Measurements from ENCODE around the gene P3H4.

Gene P3H4

GRCh38 chr17:41769985-41770384 lies 41.8 kb downstream of the P3H4 start:
- ATAC-seq (replicated peaks; ENCODE audit: extremely low read depth, poor library complexity, severe bottlenecking) (no peak), DNase-seq (ENCODE audit: low spot score in 2 of 2) (no peak)
- H3K4me3 Mint-ChIP-seq: no peak overlapping the region
- no peaks in the 10 kb centered on the region for H3K9me3 Mint-ChIP-seq
- no peaks in the 10 kb centered on the region for H3K4me1 Mint-ChIP-seq
- H3K27me3 Mint-ChIP-seq: no peaks in the 10 kb centered on the region
- no peak overlapping the region for H3K27ac Mint-ChIP-seq (ENCODE audit: low read depth)
- H3K36me3 Mint-ChIP-seq (ENCODE audit: insufficient read depth): peaks cover 6% of the 10 kb centered on the region

- H3K36me3 Mint-ChIP-seq (ENCODE audit: insufficient read depth): peaks cover 6% of the 10 kb centered on the region
- H3K4me1 Mint-ChIP-seq: no peaks in the 10 kb centered on the region
- H3K27me3 Mint-ChIP-seq: no peaks in the 10 kb centered on the region
- DNase-seq (ENCODE audit: low spot score in 2 of 2): no peak
- no peak overlapping the region for H3K4me3 Mint-ChIP-seq
- H3K27ac Mint-ChIP-seq (ENCODE audit: low read depth): no peak overlapping the region
- no peak for ATAC-seq (replicated peaks; ENCODE audit: extremely low read depth, poor library complexity, severe bottlenecking)
- H3K9me3 Mint-ChIP-seq: no peaks in the 10 kb centered on the region
Observed at GRCh38 chr17:41769346-41769862, 42.3 kb downstream of the P3H4 start.

GRCh38 chr17:41768682-41769288 lies 43.0 kb downstream of the P3H4 start:
- Mint-ChIP-seq H3K4me3 (no peak overlapping the region), H3K9me3 (no peaks in the 10 kb centered on the region), H3K36me3 (ENCODE audit: insufficient read depth) (peaks cover 6% of the 10 kb centered on the region), H3K27ac (ENCODE audit: low read depth) (no peak overlapping the region), H3K4me1 (no peaks in the 10 kb centered on the region), H3K27me3 (peaks cover under 1% of the 10 kb centered on the region)
- ATAC-seq (replicated peaks; ENCODE audit: extremely low read depth, poor library complexity, severe bottlenecking) (no peak), DNase-seq (ENCODE audit: low spot score in 2 of 2) (no peak)

- no peak overlapping the region for H3K4me3 Mint-ChIP-seq
- H3K27ac Mint-ChIP-seq (ENCODE audit: low read depth): no peak overlapping the region
- H3K27me3 Mint-ChIP-seq: peaks cover 12% of the 10 kb centered on the region
- DNase-seq (ENCODE audit: low spot score in 2 of 2) (no peak), ATAC-seq (replicated peaks; ENCODE audit: extremely low read depth, poor library complexity, severe bottlenecking) (no peak)
- no peaks in the 10 kb centered on the region for H3K9me3 Mint-ChIP-seq
- H3K36me3 Mint-ChIP-seq (ENCODE audit: insufficient read depth): peaks cover 6% of the 10 kb centered on the region
- H3K4me1 Mint-ChIP-seq: no peaks in the 10 kb centered on the region
Observed at GRCh38 chr17:41767324-41768042, 44.3 kb downstream of the P3H4 start.

- H3K4me1 Mint-ChIP-seq: no peaks in the 10 kb centered on the region
- no peak overlapping the region for H3K4me3 Mint-ChIP-seq
- no peak overlapping the region for H3K27ac Mint-ChIP-seq (ENCODE audit: low read depth)
- ATAC-seq (replicated peaks; ENCODE audit: extremely low read depth, poor library complexity, severe bottlenecking) (no peak), DNase-seq (ENCODE audit: low spot score in 2 of 2) (no peak)
- peaks cover 12% of the 10 kb centered on the region for H3K27me3 Mint-ChIP-seq
- peaks cover 6% of the 10 kb centered on the region for H3K36me3 Mint-ChIP-seq (ENCODE audit: insufficient read depth)
- no peaks in the 10 kb centered on the region for H3K9me3 Mint-ChIP-seq
Observed at GRCh38 chr17:41766135-41766534, 45.6 kb downstream of the P3H4 start.

- Mint-ChIP-seq H3K9me3 (no peaks in the 10 kb centered on the region), H3K27me3 (peaks cover 12% of the 10 kb centered on the region), H3K36me3 (ENCODE audit: insufficient read depth) (peaks cover 5% of the 10 kb centered on the region), H3K27ac (ENCODE audit: low read depth) (no peak overlapping the region), H3K4me1 (no peaks in the 10 kb centered on the region), H3K4me3 (no peak overlapping the region)
- no peak for ATAC-seq (replicated peaks; ENCODE audit: extremely low read depth, poor library complexity, severe bottlenecking)
- DNase-seq (ENCODE audit: low spot score in 2 of 2): no peak
Observed at GRCh38 chr17:41763327-41763726, 48.4 kb downstream of the P3H4 start.

- DNase-seq (ENCODE audit: low spot score in 2 of 2): no peak
- Mint-ChIP-seq H3K4me3 (no peak overlapping the region), H3K36me3 (ENCODE audit: insufficient read depth) (peaks cover 5% of the 10 kb centered on the region), H3K27ac (ENCODE audit: low read depth) (no peak overlapping the region), H3K9me3 (no peaks in the 10 kb centered on the region), H3K27me3 (peaks cover 12% of the 10 kb centered on the region), H3K4me1 (no peaks in the 10 kb centered on the region)
- ATAC-seq (replicated peaks; ENCODE audit: extremely low read depth, poor library complexity, severe bottlenecking): no peak
Observed at GRCh38 chr17:41762841-41763240, 48.9 kb downstream of the P3H4 start.

GRCh38 chr17:41762391-41762790 lies 49.4 kb downstream of the P3H4 start:
- DNase-seq (ENCODE audit: low spot score in 2 of 2) (no peak), ATAC-seq (replicated peaks; ENCODE audit: extremely low read depth, poor library complexity, severe bottlenecking) (no peak)
- no peak overlapping the region for H3K27ac Mint-ChIP-seq (ENCODE audit: low read depth)
- no peak overlapping the region for H3K4me3 Mint-ChIP-seq
- H3K4me1 Mint-ChIP-seq: no peaks in the 10 kb centered on the region
- H3K36me3 Mint-ChIP-seq (ENCODE audit: insufficient read depth): peaks cover 5% of the 10 kb centered on the region
- peaks cover 12% of the 10 kb centered on the region for H3K27me3 Mint-ChIP-seq
- H3K9me3 Mint-ChIP-seq: no peaks in the 10 kb centered on the region

GRCh38 chr17:41760878-41761277 lies 50.9 kb downstream of the P3H4 start:
- Mint-ChIP-seq H3K27ac (ENCODE audit: low read depth) (no peak overlapping the region), H3K4me1 (no peaks in the 10 kb centered on the region), H3K27me3 (peaks cover 12% of the 10 kb centered on the region), H3K36me3 (ENCODE audit: insufficient read depth) (peaks cover 5% of the 10 kb centered on the region), H3K4me3 (no peak overlapping the region), H3K9me3 (no peaks in the 10 kb centered on the region)
- DNase-seq (ENCODE audit: low spot score in 2 of 2) (no peak), ATAC-seq (replicated peaks; ENCODE audit: extremely low read depth, poor library complexity, severe bottlenecking) (no peak)

GRCh38 chr17:41758601-41759000 lies 53.1 kb downstream of the P3H4 start:
- Mint-ChIP-seq H3K27ac (ENCODE audit: low read depth) (no peak overlapping the region), H3K9me3 (no peaks in the 10 kb centered on the region)
- no peak for ATAC-seq (replicated peaks; ENCODE audit: extremely low read depth, poor library complexity, severe bottlenecking)

GRCh38 chr17:41754066-41754465 lies 57.7 kb downstream of the P3H4 start:
- H3K36me3 Mint-ChIP-seq (ENCODE audit: insufficient read depth): peaks cover 4% of the 10 kb centered on the region
- no peaks in the 10 kb centered on the region for H3K9me3 Mint-ChIP-seq
- H3K27ac Mint-ChIP-seq (ENCODE audit: low read depth): no peak overlapping the region
- peaks cover 25% of the 10 kb centered on the region for H3K27me3 Mint-ChIP-seq
- no peak for ATAC-seq (replicated peaks; ENCODE audit: extremely low read depth, poor library complexity, severe bottlenecking)
- no peaks in the 10 kb centered on the region for H3K4me1 Mint-ChIP-seq
- H3K4me3 Mint-ChIP-seq: no peak overlapping the region
- no peak for DNase-seq (ENCODE audit: low spot score in 2 of 2)

More at GRCh38 chr17:41758601-41759000, 53.1 kb downstream of the P3H4 start:
- Mint-ChIP-seq H3K36me3 (ENCODE audit: insufficient read depth) (peaks cover 5% of the 10 kb centered on the region), H3K4me3 (no peak overlapping the region), H3K27me3 (peaks cover 16% of the 10 kb centered on the region), H3K4me1 (no peaks in the 10 kb centered on the region)
- no peak for DNase-seq (ENCODE audit: low spot score in 2 of 2)
